Neural progenitor cell (in vitro differentiated cells): Measurements from ENCODE around the gene TRIP4.

ENCODE experiments used
- CTCF ChIP-seq: fragments of 200-600 bp; sonication (generic); IDR thresholded peaks from 2 replicates; pipeline ENCODE4 v1.5.1; 2017; ENCODE audit warnings: antibody characterized with exemption, mild to moderate bottlenecking
- EZH2 ChIP-seq: fragments of 200-600 bp; sonication (generic); IDR thresholded peaks from 2 replicates; pipeline ENCODE4 v1.6.1; 2017; ENCODE audit warnings: antibody characterized with exemption, mild to moderate bottlenecking, moderate library complexity

GRCh38 chr15:64386291-64386690 lies 1.3 kb upstream of the TRIP4 start:
- no peak for TF ChIP-seq CTCF
- TF ChIP-seq EZH2: no peak
